Right ventricle myocardium superior (tissue), 1 donor: ENCODE data around the gene RAB14. TPM values are rescaled to one million over a fixed set of nuclear protein-coding genes. Genes with fewer than 3 reads are reported as not detected.
A peak's percentile ranks its signal among the peaks of the same experiment; 100 is the strongest.
"Not testable (repeated sequence)": the region's sequence is repeated elsewhere in the genome, so short reads cannot be mapped to it uniquely, and the experiment has no call there.

Experiments
- ATAC-seq: fragments of 200-7000 bp; cut with Tn5 transposase; one replicate; pipeline ENCODE4 v1.9.1; 2020; ENCODE audit warnings: mild to moderate bottlenecking; ENCODE audit not compliant: poor library complexity
- DNase-seq: peaks from one replicate; pipeline ENCODE4 v3.0.0-alpha.2; 2020
- intact Hi-C: fragments of 100-400 bp; cut with DNase I; formaldehyde crosslinking; loops from one replicate; pipeline ENCODE4 v1.11.2; 2022
- total RNA-seq: library from RNA; stranded (reverse); fragmentation: NEBNext Ultra II Directional; extraction: Animal tissue kit (Norgen Biotek cat#: 25700); gene quantifications from one replicate; pipeline ENCODE4 v1.2.1, GENCODE V29; 2021
- donor health status: DM: no; HTN: yes; CAD: no; lungs with severe emphysema.

Gene RAB14
- total RNA-seq, 1 donor from 2014 or later, result 53.3 TPM

DNA sequence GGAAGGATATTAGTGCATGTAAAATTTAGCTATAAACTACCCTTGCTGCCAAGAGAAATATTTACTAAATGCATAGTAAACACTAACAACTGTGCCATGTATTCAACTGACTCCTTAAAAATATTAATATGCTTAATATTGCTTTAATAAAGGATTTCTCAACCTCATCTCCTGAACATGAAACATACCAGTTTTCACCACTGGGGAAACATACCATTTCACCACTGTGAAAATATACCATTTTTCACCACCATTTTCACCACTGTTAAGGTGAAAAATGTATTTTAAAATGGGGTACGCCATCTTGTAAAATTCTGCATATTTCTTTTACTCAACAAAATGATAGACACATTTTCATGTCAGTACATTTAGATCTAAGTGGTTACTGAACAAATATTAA lies 4.5 kb downstream of the RAB14 start:
- DNase-seq (no peak), ATAC-seq (no peak)
- intact Hi-C loops, result no loop called here

DNA sequence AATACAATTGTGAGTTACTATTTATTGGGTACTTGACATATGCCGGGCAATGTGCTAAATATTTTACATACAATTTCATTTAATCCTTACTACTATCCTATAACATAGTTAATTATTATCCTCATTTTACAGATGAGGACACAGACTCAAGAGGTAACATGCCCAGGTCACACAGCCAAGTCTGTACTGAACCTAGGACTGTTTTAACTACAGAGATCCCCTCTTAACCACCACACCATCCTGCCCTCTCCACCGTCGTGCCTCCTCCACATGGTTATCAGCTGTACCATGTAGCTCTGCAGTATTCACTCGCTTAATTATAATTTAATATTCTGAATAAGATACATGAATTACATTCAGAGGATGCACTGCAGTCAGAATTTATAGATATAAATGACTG lies 5.3 kb downstream of the RAB14 start:
- DNase-seq (no peak), ATAC-seq (no peak)
- intact Hi-C loops, result no loop called here

DNA sequence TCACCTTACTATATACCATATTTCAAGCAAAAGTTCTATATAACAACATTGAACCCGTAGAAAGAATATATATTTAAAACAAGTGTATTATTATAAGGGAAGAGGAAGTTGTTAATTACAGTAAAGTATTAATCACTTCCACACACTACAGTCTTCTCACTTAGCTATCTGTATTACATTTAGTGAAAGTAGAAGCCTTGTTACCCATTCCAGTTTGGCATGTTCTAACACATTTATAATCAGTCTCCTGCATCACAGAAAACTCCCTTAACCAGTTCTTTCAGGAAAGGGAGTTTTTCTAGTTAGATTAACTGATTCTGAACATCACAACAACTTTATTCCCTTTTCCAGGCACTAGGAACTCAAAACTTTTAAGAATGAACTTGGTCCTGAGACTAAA lies 6.9 kb downstream of the RAB14 start:
- ATAC-seq, result no peak
- intact Hi-C loops, result no loop called here

DNA sequence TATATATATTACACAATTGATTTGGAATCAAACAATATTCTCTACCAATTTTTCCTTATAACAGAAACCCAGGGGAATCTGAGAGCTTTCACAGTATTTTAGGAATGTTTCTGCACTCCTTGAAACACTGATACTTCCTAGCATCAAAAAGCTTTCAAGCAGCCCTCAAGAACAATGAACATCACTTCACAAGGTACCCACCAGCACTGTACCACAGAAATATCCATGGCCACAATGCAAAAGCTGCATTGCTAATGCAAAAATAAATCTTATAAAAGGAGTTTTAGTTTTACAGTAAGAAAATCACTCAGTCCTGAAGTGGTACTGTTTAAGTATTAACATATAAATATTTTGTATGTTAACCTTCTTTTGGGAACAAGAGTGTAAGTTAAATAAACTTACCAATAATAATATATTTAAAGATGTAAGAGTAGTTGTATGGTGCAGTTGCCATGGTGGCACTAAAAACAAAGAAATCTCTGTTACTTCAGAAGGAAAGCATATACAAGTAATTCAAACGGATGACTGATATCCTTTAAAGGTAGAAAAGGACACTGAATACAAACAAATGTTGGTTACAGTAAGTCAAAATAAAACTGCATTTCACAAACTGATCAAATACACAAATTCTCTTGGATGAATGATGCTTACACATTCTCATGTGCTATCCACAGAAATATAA lies 8.6 kb downstream of the RAB14 start:
- intact Hi-C loops, result no loop called here
- DNase-seq, result no peak
- no peak for ATAC-seq

More for the DNA sequence above, 6.9 kb downstream of the RAB14 start:
- no peak for DNase-seq

DNA sequence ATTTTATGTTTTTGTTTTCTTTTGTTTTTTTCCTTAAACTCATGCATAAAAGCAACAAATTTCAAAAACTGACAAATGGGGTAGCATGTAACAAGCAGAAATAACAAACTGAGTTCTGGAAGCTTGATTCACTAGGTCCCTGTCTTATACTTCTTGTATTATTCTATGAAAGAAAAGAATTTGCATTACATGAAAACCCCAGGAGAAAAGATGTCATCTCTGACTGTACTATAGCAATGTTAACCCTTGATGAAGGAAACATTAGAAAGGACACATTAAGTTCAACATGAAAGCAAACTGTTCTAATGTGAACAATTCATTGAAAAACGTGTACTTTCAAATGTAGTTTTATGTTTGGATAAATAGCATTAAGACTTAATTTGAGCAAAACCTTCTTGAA lies 9.2 kb downstream of the RAB14 start:
- ATAC-seq, result no peak

DNA sequence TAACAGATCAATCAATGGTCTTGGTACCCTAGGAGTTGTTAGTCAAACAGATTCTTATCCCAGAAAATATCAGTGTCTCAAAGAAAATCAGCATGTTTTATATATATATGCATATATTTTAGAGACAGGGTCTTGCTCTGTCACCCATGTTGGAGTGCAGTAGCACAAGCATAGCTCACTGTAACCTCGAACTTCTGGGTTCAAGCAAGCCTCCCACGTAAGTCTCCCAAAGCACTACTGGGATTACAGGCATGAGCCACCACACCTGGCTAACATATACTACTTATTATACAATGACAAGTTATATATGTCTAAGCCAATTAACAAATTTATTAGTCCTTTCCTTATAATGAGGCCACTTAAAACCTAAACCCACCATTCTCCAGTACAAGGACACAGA lies 10.4 kb downstream of the RAB14 start:
- intact Hi-C loops, result no loop called here
- no peak for DNase-seq
- peak; percentile 21 for ATAC-seq

More for the DNA sequence above, 9.2 kb downstream of the RAB14 start:
- intact Hi-C loops, result no loop called here
- DNase-seq, result no peak

DNA sequence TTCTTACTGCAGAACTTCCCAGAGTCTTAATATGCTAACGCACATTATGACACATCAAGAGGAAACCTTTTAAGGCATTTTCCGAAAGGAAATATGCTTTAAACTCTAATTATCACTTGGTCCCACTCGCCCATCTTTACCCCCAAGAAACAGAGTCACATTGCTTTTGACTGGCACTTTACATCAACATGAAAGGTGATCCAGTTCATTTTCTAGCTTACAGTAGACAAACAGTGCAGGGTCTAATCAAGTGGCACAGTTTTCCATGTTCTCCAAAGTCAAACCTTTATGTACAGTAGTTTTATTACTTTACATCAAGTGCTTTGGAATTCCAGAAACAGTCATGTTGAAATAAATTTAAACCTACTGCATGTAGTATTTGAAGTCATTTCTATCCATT lies 12.0 kb downstream of the RAB14 start:
- ATAC-seq, result no peak
- no peak for DNase-seq
- intact Hi-C loops, result no loop called here

DNA sequence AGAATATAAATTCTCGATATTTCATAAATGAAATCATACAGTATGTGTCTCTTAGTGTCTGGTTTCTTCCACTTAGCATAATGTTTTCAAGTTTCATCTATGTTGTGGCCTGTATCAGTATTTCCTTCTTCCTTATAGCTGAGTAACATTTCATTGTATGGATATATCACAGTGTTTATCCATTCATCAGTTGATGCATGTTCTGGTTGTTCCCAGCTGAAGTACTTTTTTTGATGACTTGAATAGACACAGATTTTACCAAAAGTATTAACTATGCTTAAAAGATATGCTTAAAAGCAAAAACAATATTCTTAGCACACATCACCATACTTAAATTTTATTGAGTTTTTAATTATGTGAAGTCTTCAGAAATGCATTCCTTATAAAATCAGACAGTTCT lies 12.7 kb downstream of the RAB14 start:
- intact Hi-C loops, result no loop called here
- no peak for ATAC-seq
- DNase-seq, result no peak

DNA sequence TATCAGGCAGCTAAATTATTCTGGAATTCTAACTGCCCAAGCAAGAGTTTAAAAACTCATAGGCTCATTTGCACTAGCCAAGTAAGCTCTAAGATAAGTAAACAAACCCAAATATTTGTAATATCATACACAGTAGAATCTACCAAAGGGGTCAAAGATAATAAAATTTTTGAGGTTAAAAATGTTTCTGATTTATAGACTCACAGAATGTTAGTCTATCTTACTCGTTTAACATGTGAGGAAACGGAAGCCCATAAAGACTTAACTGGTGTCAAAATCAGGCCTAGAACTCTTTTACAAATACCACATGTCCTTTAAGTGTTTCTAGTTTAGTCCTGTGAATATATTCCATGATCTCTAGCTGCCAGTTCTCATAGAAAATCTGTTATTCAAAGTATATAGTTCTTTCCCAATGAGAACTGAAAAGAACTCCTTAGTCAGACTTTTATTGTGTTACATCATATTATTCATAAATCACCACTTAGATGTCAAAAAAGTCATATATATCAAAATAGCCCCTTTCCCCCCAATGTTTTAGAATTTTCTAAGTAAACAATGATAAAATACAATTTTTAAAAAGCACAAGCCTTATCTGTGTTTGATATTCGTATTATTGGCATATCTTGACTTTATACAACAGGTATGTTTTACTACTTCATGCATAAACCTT lies 13.9 kb downstream of the RAB14 start:
- intact Hi-C loops, result no loop called here
- no peak for DNase-seq
- ATAC-seq, result no peak

DNA sequence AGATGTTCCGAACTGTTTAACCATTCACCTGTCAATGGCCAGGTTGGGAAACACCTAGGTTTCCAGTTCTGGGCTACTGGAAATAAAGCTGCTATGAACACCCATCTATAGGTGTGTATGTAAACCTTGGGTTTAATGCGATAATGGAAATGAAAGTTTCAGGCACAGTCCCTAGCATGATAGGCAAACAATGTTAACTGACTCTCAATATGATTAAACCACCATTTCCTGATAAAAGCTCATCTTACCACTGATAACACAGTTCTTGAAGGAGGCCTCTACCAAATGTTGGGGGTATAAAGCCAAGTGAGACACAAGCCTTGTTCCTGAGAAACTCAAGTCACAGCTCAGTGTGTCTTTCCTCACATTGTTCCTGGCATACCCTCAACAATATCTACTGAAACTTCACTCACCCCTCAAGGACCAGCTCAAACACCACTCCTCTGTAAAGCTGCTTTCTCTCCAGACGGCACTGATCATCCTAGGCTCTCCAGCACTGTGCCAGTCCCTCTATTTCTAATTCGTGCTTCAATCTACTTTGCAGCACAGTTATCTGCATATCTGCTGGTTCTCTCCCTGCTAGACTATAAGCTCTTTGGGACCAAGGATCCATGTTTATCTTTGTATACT lies 15.8 kb downstream of the RAB14 start:
- no peak for ATAC-seq
- intact Hi-C loops, result no loop called here
- no peak for DNase-seq

DNA sequence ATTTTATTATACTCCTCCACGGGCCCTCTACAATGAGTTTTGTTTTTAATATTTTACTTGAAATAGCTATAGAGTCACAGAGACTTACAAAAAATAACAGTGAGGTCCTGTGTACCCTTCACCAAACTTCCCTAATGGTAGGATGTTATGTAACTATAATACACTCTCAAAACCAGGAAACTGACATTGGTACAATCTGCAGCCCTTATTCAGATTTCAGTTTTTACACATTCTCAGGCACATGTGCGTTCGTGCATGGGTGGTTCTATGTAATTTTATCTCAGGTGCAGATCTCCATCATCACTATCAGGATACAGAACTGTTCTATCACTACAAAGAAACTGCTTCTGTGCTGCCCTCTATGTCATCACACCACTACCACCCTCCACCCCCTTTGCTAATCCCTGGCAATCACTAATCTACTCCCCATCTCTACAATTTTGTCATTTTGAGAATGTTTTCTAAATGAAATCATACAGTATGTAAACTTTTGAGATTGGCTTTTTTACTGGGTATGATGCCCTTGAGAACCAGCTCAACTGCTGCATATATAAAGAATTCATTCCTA lies 16.4 kb downstream of the RAB14 start:
- intact Hi-C loops, result no loop called here
- no peak for ATAC-seq
- DNase-seq, result no peak

DNA sequence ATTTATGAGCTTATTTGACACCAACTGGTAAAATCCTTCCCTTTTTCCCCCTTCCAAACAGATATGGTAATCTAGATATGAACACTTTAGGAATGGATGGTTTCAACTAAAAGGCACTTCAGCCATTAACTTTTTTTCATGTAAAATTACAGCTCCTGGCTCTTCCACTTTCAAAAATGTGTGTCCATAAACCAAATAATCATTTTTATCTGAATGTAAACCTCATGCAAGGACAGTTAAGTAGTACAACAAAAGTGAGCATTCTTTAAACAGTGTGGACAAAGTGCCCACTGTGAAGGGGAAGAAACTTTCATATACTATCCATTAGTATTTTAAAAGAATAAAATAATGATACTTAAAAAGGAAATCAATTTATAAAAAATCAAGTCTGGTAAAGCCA lies 17.2 kb downstream of the RAB14 start:
- DNase-seq (no peak), ATAC-seq (no peak)
- intact Hi-C loops, result no loop called here

DNA sequence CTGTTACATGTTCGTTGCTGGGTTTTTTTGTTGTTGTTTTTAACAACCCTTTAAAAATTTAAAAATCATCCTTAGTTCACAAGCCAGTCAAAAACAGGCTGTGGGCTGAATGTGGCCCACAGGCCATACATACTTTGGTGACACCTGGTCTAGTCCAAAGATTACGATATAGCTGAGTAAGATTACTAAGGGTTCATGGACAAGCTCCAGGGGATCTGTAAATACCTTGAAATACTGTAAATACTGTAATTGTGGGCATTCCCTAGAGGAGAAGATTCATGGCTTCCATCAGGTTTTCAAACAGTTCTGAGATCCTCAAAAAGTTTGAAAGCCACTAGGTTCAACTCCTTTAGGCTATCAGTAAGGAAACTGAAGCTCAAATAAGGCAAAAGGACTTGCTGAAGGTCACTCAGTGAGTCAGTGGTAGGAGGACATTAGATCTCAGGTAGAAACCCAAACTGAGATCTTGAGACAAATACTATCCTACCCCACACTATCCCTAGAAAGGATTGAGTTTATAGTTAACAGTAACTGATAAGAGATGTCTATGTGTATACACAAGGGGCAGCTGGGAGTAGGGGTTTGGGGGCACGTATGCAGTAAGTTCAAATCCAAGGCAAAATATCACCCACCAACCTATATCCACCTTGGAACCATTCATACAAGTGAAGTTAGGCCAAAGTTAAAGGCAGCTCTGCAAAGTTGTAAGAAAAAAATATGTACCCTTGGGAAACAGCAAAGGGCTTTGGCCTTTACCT lies 17.8 kb downstream of the RAB14 start:
- ATAC-seq, result peak; percentile 11
- DNase-seq, result no peak
- intact Hi-C loops, result no loop called here

DNA sequence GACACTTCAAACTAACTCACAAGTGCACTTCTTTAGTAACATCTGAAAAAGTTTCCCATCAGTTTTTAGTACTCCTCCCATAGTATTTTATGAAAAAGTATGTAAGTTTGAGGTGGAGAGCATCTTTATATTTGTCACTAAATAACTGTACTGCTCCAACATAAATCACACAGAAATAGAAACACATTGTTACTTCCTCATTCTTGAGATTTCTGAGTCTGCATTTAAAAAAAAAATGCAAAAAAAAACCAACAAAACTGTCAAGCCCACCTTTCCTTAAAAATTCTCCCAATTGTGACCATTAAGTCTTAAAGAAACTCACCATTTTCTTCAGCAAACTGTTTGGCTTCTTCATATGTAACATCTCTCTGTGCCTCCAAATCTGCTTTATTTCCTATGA lies 18.7 kb downstream of the RAB14 start:
- no peak for ATAC-seq
- no peak for DNase-seq
- intact Hi-C loops, result no loop called here

DNA sequence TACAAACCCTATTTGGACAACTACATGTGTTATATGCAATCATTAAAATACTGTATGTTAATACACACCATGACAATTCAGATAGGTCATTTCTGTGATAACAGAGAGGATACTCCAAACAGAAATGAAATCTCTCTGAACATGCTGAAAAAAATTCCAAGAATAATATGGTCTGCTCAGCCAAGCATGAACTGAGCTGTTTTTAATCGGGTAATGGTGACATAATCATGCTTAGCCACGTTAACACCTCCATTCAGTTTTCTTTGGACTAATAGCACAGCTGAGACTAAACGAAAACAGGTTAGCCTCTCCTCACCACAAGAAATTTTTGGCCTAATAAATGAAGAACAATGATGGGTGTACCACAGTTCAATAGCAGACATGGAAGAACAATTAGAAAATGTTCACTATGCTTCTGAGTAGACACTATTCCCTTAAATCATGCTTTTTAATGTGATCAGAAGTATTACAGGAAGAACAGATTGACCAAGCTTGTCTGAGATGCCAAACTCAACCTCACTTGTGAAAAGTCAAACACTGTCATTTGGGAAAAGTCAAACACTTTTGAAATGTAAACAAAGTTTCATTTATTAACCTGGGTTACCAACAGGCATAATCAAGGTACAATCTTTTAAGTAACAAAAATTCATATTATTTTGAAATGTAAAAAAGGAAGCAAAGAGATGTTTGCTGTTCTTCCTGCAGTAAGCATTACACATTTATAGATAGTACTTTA lies 19.4 kb downstream of the RAB14 start:
- no peak for DNase-seq
- no peak for ATAC-seq
- intact Hi-C loops, result no loop called here

DNA sequence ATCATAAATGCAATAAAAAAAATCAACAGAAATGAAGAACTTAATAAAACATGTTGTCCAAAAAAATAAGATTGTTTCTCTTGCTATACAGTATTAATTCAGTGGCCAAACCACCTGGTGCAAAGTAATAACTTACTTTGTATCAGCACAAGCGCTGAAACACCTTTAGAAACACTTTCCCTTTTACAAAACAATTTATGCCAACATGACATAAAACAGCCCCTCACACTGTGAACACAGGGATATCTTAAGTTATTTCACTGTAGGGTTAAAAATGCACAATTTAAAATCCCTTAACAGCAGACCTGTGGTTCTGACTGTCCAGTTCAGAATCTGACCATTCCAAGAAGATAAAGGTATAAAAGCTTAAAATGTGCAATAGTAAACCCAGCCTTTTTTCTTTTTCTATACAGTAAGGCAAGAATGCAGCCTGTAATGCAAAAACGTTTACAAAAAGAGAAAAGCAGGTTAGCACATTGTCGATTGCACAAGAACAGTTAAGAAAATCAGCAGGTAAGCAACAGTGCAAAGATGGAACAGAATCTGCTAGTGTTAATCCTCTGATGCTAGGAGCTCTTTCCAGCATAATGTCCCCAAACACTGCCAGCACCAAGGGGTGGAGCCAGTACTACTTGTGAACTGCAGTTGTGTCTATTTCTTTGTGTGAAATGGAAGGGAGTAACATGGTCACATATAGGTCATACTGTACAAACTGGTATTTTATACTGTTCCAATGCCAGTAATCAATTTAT lies 21.6 kb downstream of the RAB14 start:
- intact Hi-C loops, result no loop called here
- ATAC-seq, result peak; percentile 15
- no peak for DNase-seq

DNA sequence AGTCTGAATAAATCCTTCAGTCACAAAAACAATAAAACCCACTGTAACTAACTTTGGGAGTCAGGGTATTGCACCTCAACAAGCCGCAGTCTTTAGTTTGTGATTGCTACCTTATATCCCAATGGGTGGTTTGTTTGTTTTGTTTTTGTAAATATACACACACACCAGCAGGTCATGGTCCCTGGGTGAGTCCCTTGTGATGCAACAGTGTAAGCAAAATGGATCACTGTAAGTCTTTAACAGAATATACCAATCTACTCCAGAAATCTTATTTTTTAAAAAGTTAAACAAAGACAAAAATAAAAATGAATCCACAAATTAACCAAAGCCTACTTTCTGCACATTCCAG lies 22.3 kb downstream of the RAB14 start:
- DNase-seq, ATAC-seq, intact Hi-C loops: not testable (repeated sequence)
